AG04450 (cell line): ENCODE data around the gene SPDYE6. TPM values are rescaled to one million over a fixed set of nuclear protein-coding genes. Genes with fewer than 3 reads are reported as not detected.
"Not testable (repeated sequence)": the region's sequence is repeated elsewhere in the genome, so short reads cannot be mapped to it uniquely, and the experiment has no call there.

ENCODE experiments used
- CTCF ChIA-PET: fragments of 300-600, 350-600 bp; formaldehyde crosslinking; extraction: SDS; loops from one replicate; lab custom pipeline; 2022; ENCODE audit warnings: antibody characterized with exemption, inconsistent platforms; lab: Charles Lee
- POLR2A ChIA-PET: fragments of 350-600 bp; formaldehyde crosslinking; extraction: SDS; loops from one replicate; lab custom pipeline; 2021; ENCODE audit warnings: antibody characterized with exemption, inconsistent platforms; lab: Yijun Ruan, JAX
- DNase-seq: peaks from one replicate; pipeline ENCODE4 v3.0.0-alpha.2; 2011; ENCODE audit warnings: low read depth, low spot score
- H3K27ac ChIP-seq: one replicate; pipeline ENCODE4 v1.5.1; 2012; ENCODE audit warnings: low read depth, low read length, control low read depth
- H3K27me3 ChIP-seq: one replicate; pipeline ENCODE4 v1.6.0; 2012; ENCODE audit warnings: low read length; ENCODE audit not compliant: control insufficient read depth, insufficient read depth
- H3K4me3 ChIP-seq: 2 replicates; pipeline ENCODE4 v1.5.1; 2011; ENCODE audit warnings: mild to moderate bottlenecking, low read depth, low read length, control low read depth
- H3K9me3 ChIP-seq: 2 replicates; pipeline ENCODE4 v1.5.1; 2012; ENCODE audit warnings: low read length; ENCODE audit not compliant: control insufficient read depth, insufficient read depth
- polyA plus RNA-seq: library from polyadenylated mRNA; depleted of rRNA; stranded (reverse); fragments of >200 nt; gene quantifications from 2 replicates; pipeline ENCODE4 v1.2.3, GENCODE V29; 2011
- TF ChIP-seq, protein P1 (sequence below): IDR thresholded peaks from 2 replicates; pipeline ENCODE4 v1.5.1; 2011; ENCODE audit warnings: low read depth, low read length, control low read depth, inconsistent platforms

SPDYE6 gene
- polyA plus RNA-seq, 1 experiment = not detected

DNA sequence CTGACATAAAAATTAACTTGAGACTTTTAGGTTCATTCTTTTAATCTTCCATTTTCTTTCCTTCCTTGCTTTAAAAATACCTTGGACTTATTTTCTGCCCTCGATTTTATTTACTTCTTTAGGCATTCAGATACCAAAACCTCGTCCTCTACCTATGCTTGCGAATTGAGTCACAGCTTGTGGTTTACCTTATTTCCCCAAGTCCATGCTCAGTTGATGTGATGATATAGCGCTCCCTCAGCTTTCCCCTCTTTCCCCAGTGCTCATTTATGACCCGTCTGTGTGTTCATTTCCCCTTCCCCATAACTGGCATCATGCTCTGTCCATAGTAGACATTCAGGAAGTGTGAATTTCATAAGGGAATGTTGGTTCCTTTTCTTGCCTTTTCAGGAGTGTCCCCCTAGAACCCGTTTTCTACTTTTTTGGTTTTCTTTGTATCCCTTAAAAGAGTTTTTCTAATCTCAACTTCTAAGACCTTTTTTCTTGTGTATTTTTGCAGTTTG lies 20.8 kb upstream of the SPDYE6 start:
- H3K9me3 ChIP-seq = no peaks in the 10 kb centered on the region
- no peak overlapping the region for H3K4me3 ChIP-seq
- no peak overlapping the region for H3K27ac ChIP-seq
- no peaks in the 10 kb centered on the region for H3K27me3 ChIP-seq
- DNase-seq = no peak
- POLR2A ChIA-PET = no interaction called here
- TF ChIP-seq, protein P1, sequence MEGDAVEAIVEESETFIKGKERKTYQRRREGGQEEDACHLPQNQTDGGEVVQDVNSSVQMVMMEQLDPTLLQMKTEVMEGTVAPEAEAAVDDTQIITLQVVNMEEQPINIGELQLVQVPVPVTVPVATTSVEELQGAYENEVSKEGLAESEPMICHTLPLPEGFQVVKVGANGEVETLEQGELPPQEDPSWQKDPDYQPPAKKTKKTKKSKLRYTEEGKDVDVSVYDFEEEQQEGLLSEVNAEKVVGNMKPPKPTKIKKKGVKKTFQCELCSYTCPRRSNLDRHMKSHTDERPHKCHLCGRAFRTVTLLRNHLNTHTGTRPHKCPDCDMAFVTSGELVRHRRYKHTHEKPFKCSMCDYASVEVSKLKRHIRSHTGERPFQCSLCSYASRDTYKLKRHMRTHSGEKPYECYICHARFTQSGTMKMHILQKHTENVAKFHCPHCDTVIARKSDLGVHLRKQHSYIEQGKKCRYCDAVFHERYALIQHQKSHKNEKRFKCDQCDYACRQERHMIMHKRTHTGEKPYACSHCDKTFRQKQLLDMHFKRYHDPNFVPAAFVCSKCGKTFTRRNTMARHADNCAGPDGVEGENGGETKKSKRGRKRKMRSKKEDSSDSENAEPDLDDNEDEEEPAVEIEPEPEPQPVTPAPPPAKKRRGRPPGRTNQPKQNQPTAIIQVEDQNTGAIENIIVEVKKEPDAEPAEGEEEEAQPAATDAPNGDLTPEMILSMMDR = no peak
- CTCF ChIA-PET = interaction anchor here (0.5 kb wide), 1 partner anchor 12 kb away, joined by 4 read pairs; no protein-coding TSS in a partner anchor

- H3K27ac ChIP-seq, H3K4me3 ChIP-seq, H3K9me3 ChIP-seq, POLR2A ChIA-PET, DNase-seq, CTCF ChIA-PET, H3K27me3 ChIP-seq: not testable (repeated sequence)
Measured at GRCh38 chr7:102372796-102373195, 16.6 kb upstream of the SPDYE6 start.

DNA sequence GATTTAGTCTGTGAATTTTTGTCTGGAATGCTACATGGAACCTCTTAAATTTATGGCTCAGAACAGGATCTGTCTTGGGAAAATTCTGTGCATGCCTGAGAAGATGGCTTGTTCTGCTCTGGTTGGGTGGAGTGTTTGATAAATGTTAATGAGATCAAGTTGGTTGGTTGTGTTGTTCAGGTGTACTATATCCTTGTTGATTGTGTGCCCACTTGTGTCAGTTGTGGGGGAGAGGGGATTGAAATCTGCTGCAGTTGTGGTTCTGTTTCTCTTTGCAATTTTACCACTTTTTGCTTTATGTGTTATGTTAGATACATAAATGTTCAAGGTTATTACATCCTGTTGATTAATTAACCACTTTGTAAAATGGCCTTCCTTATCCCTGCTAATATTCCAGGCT lies 13.8 kb upstream of the SPDYE6 start:
- H3K27ac ChIP-seq, H3K9me3 ChIP-seq, CTCF ChIA-PET, H3K4me3 ChIP-seq, POLR2A ChIA-PET, DNase-seq, H3K27me3 ChIP-seq: not testable (repeated sequence)

GRCh38 chr7:102365390-102365789 lies 9.1 kb upstream of the SPDYE6 start:
- DNase-seq, H3K4me3 ChIP-seq, H3K27me3 ChIP-seq, H3K9me3 ChIP-seq, H3K27ac ChIP-seq, POLR2A ChIA-PET, CTCF ChIA-PET: not testable (repeated sequence)

- DNase-seq, CTCF ChIA-PET, H3K27me3 ChIP-seq, H3K9me3 ChIP-seq: not testable (repeated sequence)
- POLR2A ChIA-PET = interaction anchor here (1.4 kb wide), 1 partner anchor 32 kb away, joined by 3 read pairs; the partner anchor contains the start of gene PRKRIP1
- H3K4me3 ChIP-seq = peak overlapping the region; percentile 66
- peak overlapping the region; percentile 21 for H3K27ac ChIP-seq
Measured at GRCh38 chr7:102364394-102364886, 8.2 kb upstream of the SPDYE6 start.

DNA sequence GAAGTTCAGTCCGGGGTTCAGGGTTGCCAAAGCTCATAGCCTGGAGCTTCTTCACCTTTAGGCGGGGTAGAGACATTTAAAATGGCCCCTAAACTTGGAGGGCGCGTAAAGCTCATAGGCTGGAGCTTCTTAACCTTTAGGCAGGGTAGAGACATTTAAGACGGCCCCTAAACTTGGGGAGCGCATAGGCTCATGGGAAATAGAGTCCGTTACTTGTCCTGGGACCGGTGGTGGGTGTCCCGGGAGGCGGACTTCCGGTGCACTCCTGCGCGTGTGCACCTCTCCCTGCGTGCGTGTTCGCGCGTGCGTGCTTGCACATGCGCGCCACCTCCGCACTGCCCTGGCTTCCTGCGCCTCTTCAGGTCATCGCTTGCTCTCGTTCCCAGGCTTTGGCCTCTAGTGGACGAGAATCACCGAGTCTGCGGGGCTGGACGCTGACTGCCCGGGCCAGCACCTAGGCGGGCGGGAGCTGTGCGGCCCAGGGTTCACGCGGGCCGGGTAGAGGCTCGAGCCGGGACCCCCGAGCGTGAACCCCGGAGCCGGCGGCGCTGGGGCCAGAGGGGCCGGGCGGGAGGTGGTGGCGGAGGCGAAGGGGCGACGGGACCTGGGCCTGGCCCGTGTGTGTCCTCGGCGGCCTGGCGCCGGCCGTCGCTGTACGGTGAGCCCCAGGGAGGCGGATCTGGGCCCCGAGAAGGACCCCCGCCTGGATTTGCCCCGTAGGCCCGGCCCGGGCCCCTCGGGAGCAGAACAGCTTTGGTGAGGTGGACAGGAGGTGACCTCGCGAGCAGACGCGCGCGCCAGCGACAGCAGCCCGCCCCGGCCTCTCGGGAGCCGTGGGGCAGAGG lies 7.5 kb upstream of the SPDYE6 start:
- Histone ChIP-seq H3K4me3 (peak overlapping the region; percentile 66), H3K27ac (peak overlapping the region; percentile 39)
- CTCF ChIA-PET = interaction anchor here (0.6 kb wide), 1 partner anchor 839 kb away, joined by 13 read pairs; no protein-coding TSS in a partner anchor
- POLR2A ChIA-PET = interaction anchor here (0.6 to 1.4 kb wide), 3 partner anchors 32 to 1882 kb away, joined by 3 to 6 read pairs (median 3); partner anchors contain the start of gene PRKRIP1
- not testable (repeated sequence) for H3K9me3 ChIP-seq, H3K27me3 ChIP-seq
- DNase-seq = peak; percentile 95
- TF ChIP-seq, protein P1 = peak; percentile 33

DNA sequence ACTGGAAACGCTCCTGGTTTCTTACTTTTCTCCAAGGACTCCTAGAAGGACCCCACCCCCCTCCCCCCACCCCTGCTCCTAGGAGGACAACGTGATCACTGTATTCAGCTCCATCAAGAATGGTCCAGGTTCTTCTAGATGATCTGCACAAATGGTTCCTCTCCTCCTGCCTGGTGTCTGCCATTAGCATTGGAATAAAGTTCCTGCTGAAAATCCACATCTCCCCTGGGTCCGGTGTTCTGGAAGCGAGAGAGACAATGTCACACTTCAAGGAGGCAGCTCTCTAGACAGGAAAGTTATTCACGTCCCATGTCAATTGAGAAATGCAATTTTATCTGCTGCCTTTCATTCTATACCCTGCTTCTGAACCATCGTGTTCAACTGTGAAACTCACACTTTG lies 9.3 kb downstream of the SPDYE6 start:
- POLR2A ChIA-PET, H3K9me3 ChIP-seq, H3K27me3 ChIP-seq, CTCF ChIA-PET, H3K27ac ChIP-seq, DNase-seq, H3K4me3 ChIP-seq: not testable (repeated sequence)

DNA sequence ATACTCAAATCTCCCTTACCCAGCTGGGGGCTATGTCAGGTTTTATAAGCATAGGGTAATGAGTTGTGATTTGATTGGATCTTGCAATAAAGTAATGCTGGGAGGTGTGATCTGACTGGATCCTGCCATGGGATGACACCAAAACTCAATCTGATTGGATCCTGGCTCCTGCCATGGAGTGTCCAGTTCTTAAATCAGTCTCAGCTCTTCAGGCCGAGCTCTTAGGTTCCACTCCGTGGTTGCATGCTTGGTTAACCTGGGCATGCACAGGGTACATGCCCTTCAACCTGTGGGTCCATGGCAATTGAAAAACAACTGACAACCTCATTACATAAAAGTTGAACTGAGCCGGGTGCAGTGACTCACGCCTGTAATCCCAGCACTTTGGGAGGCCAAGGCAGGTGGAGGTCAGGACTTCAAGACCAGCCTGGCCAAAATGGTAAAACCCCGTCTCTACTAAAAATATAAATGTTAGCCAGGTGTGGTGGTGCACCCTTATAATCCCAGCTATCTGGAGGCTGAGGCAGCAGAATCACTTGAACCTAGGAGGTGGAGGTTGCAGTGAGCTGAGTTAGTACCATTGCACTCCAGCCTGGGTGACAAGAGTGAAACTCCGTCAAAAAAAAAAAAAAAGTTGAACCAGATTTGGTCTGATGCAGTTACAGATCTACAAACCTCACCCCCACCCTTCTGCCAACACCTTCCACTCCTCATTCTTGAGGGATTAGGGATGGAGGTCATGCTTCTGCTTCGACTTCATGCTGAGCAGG lies 15.5 kb downstream of the SPDYE6 start:
- POLR2A ChIA-PET, H3K27ac ChIP-seq, H3K27me3 ChIP-seq, DNase-seq, H3K4me3 ChIP-seq, CTCF ChIA-PET, H3K9me3 ChIP-seq: not testable (repeated sequence)

- POLR2A ChIA-PET, H3K4me3 ChIP-seq, H3K27ac ChIP-seq, H3K9me3 ChIP-seq, DNase-seq, CTCF ChIA-PET, H3K27me3 ChIP-seq: not testable (repeated sequence)
Measured at GRCh38 chr7:102337420-102337819, 18.8 kb downstream of the SPDYE6 start.
